GM23338 (cell line): ENCODE data around the gene GABBR1. TPM values are rescaled to one million over a fixed set of nuclear protein-coding genes. Genes with fewer than 3 reads are reported as not detected.

ENCODE experiments used
- ATAC-seq: fragments of 200-7000 bp; cut with Tn5 transposase; 3 replicates; pipeline ENCODE4 v1.9.1; 2020
- DNase-seq: peaks from one replicate; pipeline ENCODE4 v3.0.0-alpha.2; 2015; ENCODE audit warnings: low spot score
- H2AFZ ChIP-seq: fragments of 200-600 bp; sonication (generic); 2 replicates; pipeline ENCODE4 v1.8.0; 2016; ENCODE audit warnings: antibody characterized with exemption, mild to moderate bottlenecking, moderate library complexity
- H3F3A ChIP-seq: fragments of 200-600 bp; sonication (generic); replicated peaks from 2 replicates; pipeline ENCODE4 v1.8.0; 2017; ENCODE audit warnings: antibody characterized with exemption, mixed run types, low read depth
- H3K27ac ChIP-seq: fragments of 200-600 bp; sonication (generic); 2 replicates; pipeline ENCODE4 v1.6.1; 2016; ENCODE audit warnings: low read depth
- H3K27me3 ChIP-seq: fragments of 200-600 bp; sonication (generic); 2 replicates; pipeline ENCODE4 v1.8.0; 2016; ENCODE audit warnings: mild to moderate bottlenecking, mixed run types, moderate library complexity; ENCODE audit not compliant: insufficient read depth
- H3K36me3 ChIP-seq: fragments of 200-600 bp; sonication (generic); 2 replicates; pipeline ENCODE4 v1.8.0; 2016; ENCODE audit warnings: mild to moderate bottlenecking; ENCODE audit not compliant: insufficient read depth
- H3K4me1 ChIP-seq: fragments of 200-600 bp; sonication (generic); 2 replicates; pipeline ENCODE4 v1.8.0; 2016; ENCODE audit warnings: mild to moderate bottlenecking, moderate library complexity; ENCODE audit not compliant: insufficient read depth
- H3K4me2 ChIP-seq: fragments of 200-600 bp; sonication (generic); 2 replicates; pipeline ENCODE4 v1.7.1; 2017; ENCODE audit warnings: mixed run types
- H3K4me3 ChIP-seq: fragments of 200-600 bp; sonication (generic); 2 replicates; pipeline ENCODE4 v1.6.1; 2016; ENCODE audit warnings: mixed run types
- H3K79me2 ChIP-seq: fragments of 200-600 bp; sonication (generic); replicated peaks from 2 replicates; pipeline ENCODE4 v1.8.0; 2017; ENCODE audit warnings: mild to moderate bottlenecking; ENCODE audit not compliant: insufficient read depth
- H3K9me2 ChIP-seq: fragments of 200-600 bp; sonication (generic); 2 replicates; pipeline ENCODE4 v1.8.0; 2017; ENCODE audit not compliant: insufficient read depth
- H4K20me1 ChIP-seq: fragments of 200-600 bp; sonication (generic); replicated peaks from 2 replicates; pipeline ENCODE4 v1.8.0; 2017; ENCODE audit warnings: mild to moderate bottlenecking; ENCODE audit not compliant: insufficient read depth
- H3K27ac Mint-ChIP-seq: 2 replicates; pipeline ENCODE4 v1.8.0; 2020; ENCODE audit warnings: inconsistent platforms, mild to moderate bottlenecking, moderate library complexity, mixed read lengths
- H3K27me3 Mint-ChIP-seq: 3 replicates; pipeline ENCODE4 v1.8.0; 2022; ENCODE audit warnings: low read depth, mild to moderate bottlenecking, moderate library complexity, mixed read lengths, inconsistent platforms; ENCODE audit not compliant: insufficient read depth, poor library complexity
- H3K36me3 Mint-ChIP-seq: 3 replicates; pipeline ENCODE4 v1.8.0; 2021; ENCODE audit warnings: low read depth, mild to moderate bottlenecking, inconsistent platforms, moderate library complexity, mixed read lengths
- H3K4me1 Mint-ChIP-seq: 3 replicates; pipeline ENCODE4 v1.8.0; 2020; ENCODE audit warnings: mild to moderate bottlenecking, inconsistent platforms, mixed read lengths
- H3K4me3 Mint-ChIP-seq: 3 replicates; pipeline ENCODE4 v1.8.0; 2021; ENCODE audit warnings: moderate library complexity, mild to moderate bottlenecking, inconsistent platforms, mixed read lengths
- H3K9me3 Mint-ChIP-seq: 3 replicates; pipeline ENCODE4 v1.8.0; 2020; ENCODE audit warnings: moderate library complexity, mild to moderate bottlenecking, inconsistent platforms, mixed read lengths
- CREB1 ChIP-seq: fragments of 250-450 bp; sonication (Bioruptor Pico); IDR thresholded peaks from 2 replicates; pipeline ENCODE4 v1.5.0; 2020; ENCODE audit warnings: low read depth, mild to moderate bottlenecking, moderate library complexity
- CTCF ChIP-seq, 2 experiments: fragments of 200-600 bp in 1 of 2; sonication (generic) in 1 of 2; conservative IDR thresholded peaks; 2 replicates each; pipeline versions ENCODE4 v1.5.1 to v1.6.1; 2016 to 2017; ENCODE audit warnings: antibody characterized with exemption in 2 of 2, low read depth in 2 of 2, mild to moderate bottlenecking in 2 of 2, moderate library complexity in 1 of 2
- ETS1 ChIP-seq: IDR thresholded peaks from 2 replicates; pipeline ENCODE4 v1.6.1; 2016; ENCODE audit warnings: antibody characterized with exemption
- EZH2 ChIP-seq: fragments of 200-600 bp; sonication (generic); IDR thresholded peaks from one replicate; pipeline ENCODE4 v1.8.0; 2017; ENCODE audit warnings: antibody characterized with exemption, mild to moderate bottlenecking, low read depth; ENCODE audit not compliant: unreplicated experiment
- EZH2phosphoT487 ChIP-seq: fragments of 200-600 bp; sonication (generic); IDR thresholded peaks from one replicate; pipeline ENCODE4 v1.8.1; 2018; ENCODE audit warnings: antibody characterized with exemption; ENCODE audit not compliant: unreplicated experiment
- JUNB ChIP-seq: IDR thresholded peaks from one replicate; pipeline ENCODE4 v1.6.1; 2016; ENCODE audit warnings: antibody characterized with exemption; ENCODE audit not compliant: unreplicated experiment
- NANOG ChIP-seq: IDR thresholded peaks from 2 replicates; pipeline ENCODE4 v1.6.1; 2016; ENCODE audit warnings: antibody characterized with exemption, borderline replicate concordance
- POLR2AphosphoS5 ChIP-seq: IDR thresholded peaks from 2 replicates; pipeline ENCODE4 v1.6.1; 2016; ENCODE audit warnings: antibody characterized with exemption, low read depth
- REST ChIP-seq: IDR thresholded peaks from one replicate; pipeline ENCODE4 v1.6.1; 2018; ENCODE audit warnings: antibody characterized with exemption; ENCODE audit not compliant: unreplicated experiment
- STAT1 ChIP-seq: IDR thresholded peaks from one replicate; pipeline ENCODE4 v1.6.1; 2016; ENCODE audit warnings: antibody characterized with exemption; ENCODE audit not compliant: unreplicated experiment
- ZNF114 ChIP-seq: fragments of 250-450 bp; sonication (Bioruptor Pico); IDR thresholded peaks from 2 replicates; pipeline ENCODE4 v1.5.0; 2020; ENCODE audit warnings: mild to moderate bottlenecking, moderate library complexity
- ZNF331 ChIP-seq: fragments of 250-450 bp; sonication (Bioruptor Pico); IDR thresholded peaks from 2 replicates; pipeline ENCODE4 v1.5.0; 2020; ENCODE audit warnings: low read depth, mild to moderate bottlenecking, moderate library complexity
- ZNF462 ChIP-seq: fragments of 250-450 bp; sonication (Bioruptor Pico); IDR thresholded peaks from 2 replicates; pipeline ENCODE4 v1.5.0; 2020; ENCODE audit warnings: mild to moderate bottlenecking, moderate library complexity
- polyA plus RNA-seq: library from polyadenylated mRNA; unstranded; fragments of >200 nt; fragmentation: Nextera tagmentation; extraction: Ambion mirVana; gene quantifications from 2 replicates; pipeline ENCODE4 v1.2.1, GENCODE V29; 2016
- total RNA-seq: library from RNA; depleted of rRNA; stranded (reverse); fragments of >200 nt; shearing (Covaris generic); gene quantifications from 2 replicates; pipeline ENCODE4 v1.2.3, GENCODE V29; 2014

The GABBR1 gene
- total and polyA plus RNA-seq, 2 experiments from 2014 or later, result 42.8 to 78.9 TPM

GRCh38 chr6:29532320-29532951 lies 100.5 kb downstream of the GABBR1 start (continued):
- TF ChIP-seq ZNF114 (CRISPR knock-in tag) (no peak), EZH2 (no peak)

- Histone ChIP-seq H3F3A (no peaks in the 10 kb centered on the region), H2AFZ (no peak overlapping the region), H3K27ac (no peak overlapping the region), H3K79me2 (no peaks in the 10 kb centered on the region), H3K9me2 (0 out of 2 replicates have a peak, but pooled peaks cover 8% of the 10 kb centered on the region), H3K4me3 (no peak overlapping the region), H3K36me3 (no peaks in the 10 kb centered on the region), H3K27me3 (no peaks in the 10 kb centered on the region), H3K4me1 (no peaks in the 10 kb centered on the region), H4K20me1 (no peaks in the 10 kb centered on the region), H3K4me2 (no peak overlapping the region)
- no peak for DNase-seq
- no peak overlapping the region for H3K4me3 Mint-ChIP-seq
- TF ChIP-seq REST (no peak), STAT1 (no peak), POLR2AphosphoS5 (no peak), ZNF114 (CRISPR knock-in tag) (no peak), NANOG (no peak), ZNF331 (CRISPR knock-in tag) (no peak), CTCF (conservative IDR thresholded peaks at IDR 0.05; ENCODE audit: low read depth in 2 of 2) (no peak), ZNF462 (no peak), EZH2 (no peak), CREB1 (CRISPR knock-in tag) (no peak), ETS1 (no peak), JUNB (no peak), EZH2phosphoT487 (no peak)
- no peak for ATAC-seq
- H3K9me3 Mint-ChIP-seq, result no peaks in the 10 kb centered on the region; the same call in 1 of the 3 replicates
- H3K27me3 Mint-ChIP-seq, result peaks cover 4% of the 10 kb centered on the region
- no peak overlapping the region for H3K27ac Mint-ChIP-seq
- no peaks in the 10 kb centered on the region for H3K4me1 Mint-ChIP-seq
- no peaks in the 10 kb centered on the region for H3K36me3 Mint-ChIP-seq
These were observed 101.3 kb downstream of the GABBR1 start for GRCh38 chr6:29531668-29532067.
